Smooth muscle cell (in vitro differentiated cells): ENCODE measurements around the gene EIF1. TPM values are rescaled to one million over a fixed set of nuclear protein-coding genes. Genes with fewer than 3 reads are reported as not detected.

Experiments used
- DNase-seq: peaks from one replicate; lab custom pipeline; 2025; ENCODE audit not compliant: unreplicated experiment; lab: John Stamatoyannopoulos, UW
- H2AFZ ChIP-seq: fragments of 200-600 bp; sonication (generic); 2 replicates; pipeline ENCODE4 v1.6.0; 2016; ENCODE audit warnings: antibody characterized with exemption, low read depth, mild to moderate bottlenecking
- H3F3A ChIP-seq: fragments of 200-600 bp; sonication (generic); 2 replicates; pipeline ENCODE4 v1.6.0; 2017; ENCODE audit warnings: antibody characterized with exemption, low read depth
- H3K27ac ChIP-seq: fragments of 200-600 bp; sonication (generic); 2 replicates; pipeline ENCODE4 v1.5.1; 2016; ENCODE audit warnings: low read depth, mild to moderate bottlenecking
- H3K27me3 ChIP-seq: fragments of 200-600 bp; sonication (generic); 2 replicates; pipeline ENCODE4 v1.6.1; 2016; ENCODE audit warnings: low read depth, mild to moderate bottlenecking
- H3K36me3 ChIP-seq: fragments of 200-600 bp; sonication (generic); 2 replicates; pipeline ENCODE4 v1.5.1; 2016; ENCODE audit warnings: low read depth
- H3K4me1 ChIP-seq: fragments of 200-600 bp; sonication (generic); 2 replicates; pipeline ENCODE4 v1.5.1; 2016; ENCODE audit warnings: low read depth
- H3K4me2 ChIP-seq: fragments of 200-600 bp; sonication (generic); 2 replicates; pipeline ENCODE4 v1.6.0; 2016; ENCODE audit warnings: mild to moderate bottlenecking
- H3K4me3 ChIP-seq: fragments of 200-600 bp; sonication (generic); 2 replicates; pipeline ENCODE4 v1.5.1; 2016; ENCODE audit warnings: mild to moderate bottlenecking
- H3K79me2 ChIP-seq: fragments of 200-600 bp; sonication (generic); 2 replicates; pipeline ENCODE4 v1.6.0; 2016; ENCODE audit warnings: low read depth, mild to moderate bottlenecking
- H3K9ac ChIP-seq: fragments of 200-600 bp; sonication (generic); 2 replicates; pipeline ENCODE4 v1.6.0; 2016; ENCODE audit warnings: low read depth
- H3K9me3 ChIP-seq: fragments of 200-600 bp; sonication (generic); replicated peaks from 2 replicates; pipeline ENCODE4 v1.5.1; 2016; ENCODE audit warnings: low read depth
- H4K20me1 ChIP-seq: fragments of 200-600 bp; sonication (generic); 2 replicates; pipeline ENCODE4 v1.6.0; 2016; ENCODE audit warnings: low read depth
- WGBS: methylation state at CpG from one replicate; pipeline ENCODE4 v1.1.7; 2016; ENCODE audit warnings: low lambda C conversion rate; 5-methylcytosine and 5-hydroxymethylcytosine counted together
- polyA plus RNA-seq: library from polyadenylated mRNA; unstranded; fragments of >200 nt; fragmentation: Nextera tagmentation; extraction: Ambion mirVana; gene quantifications from 2 replicates; pipeline ENCODE4 v1.2.1, GENCODE V29; 2016
- total RNA-seq: library from RNA; depleted of rRNA; stranded (reverse); fragments of >200 nt; gene quantifications from 2 replicates; pipeline ENCODE4 v1.2.3, GENCODE V29; 2014
- TF ChIP-seq, protein P1 (sequence below): fragments of 200-600 bp; sonication (generic); IDR thresholded peaks from 2 replicates; pipeline ENCODE4 v1.5.1; 2017; ENCODE audit warnings: borderline replicate concordance, mild to moderate bottlenecking, antibody characterized with exemption; ENCODE audit not compliant: insufficient read depth, poor library complexity, severe bottlenecking

Gene EIF1
- total and polyA plus RNA-seq, 2 experiments from 2014 or later, result 360 to 1,301 TPM

GRCh38 chr17:41707803-41708669, 19.4 kb downstream of the EIF1 start:
- H3K9me3 ChIP-seq, result no peaks in the 10 kb centered on the region
- H3K79me2 ChIP-seq, result no peaks in the 10 kb centered on the region
- H3K4me3 ChIP-seq, result no peak overlapping the region
- H3K4me1 ChIP-seq, result peaks cover 11% of the 10 kb centered on the region
- no peak overlapping the region for H3K27ac ChIP-seq
- no peak overlapping the region for H2AFZ ChIP-seq
- no peak overlapping the region for H3K4me2 ChIP-seq
- H4K20me1 ChIP-seq, result no peaks in the 10 kb centered on the region
- H3K36me3 ChIP-seq, result no peaks in the 10 kb centered on the region
- 73% methylated on average over 10 of the region's 10 CpGs for WGBS
- H3F3A ChIP-seq, result peaks cover 3% of the 10 kb centered on the region
- H3K27me3 ChIP-seq, result no peaks in the 10 kb centered on the region
- TF ChIP-seq, protein P1, sequence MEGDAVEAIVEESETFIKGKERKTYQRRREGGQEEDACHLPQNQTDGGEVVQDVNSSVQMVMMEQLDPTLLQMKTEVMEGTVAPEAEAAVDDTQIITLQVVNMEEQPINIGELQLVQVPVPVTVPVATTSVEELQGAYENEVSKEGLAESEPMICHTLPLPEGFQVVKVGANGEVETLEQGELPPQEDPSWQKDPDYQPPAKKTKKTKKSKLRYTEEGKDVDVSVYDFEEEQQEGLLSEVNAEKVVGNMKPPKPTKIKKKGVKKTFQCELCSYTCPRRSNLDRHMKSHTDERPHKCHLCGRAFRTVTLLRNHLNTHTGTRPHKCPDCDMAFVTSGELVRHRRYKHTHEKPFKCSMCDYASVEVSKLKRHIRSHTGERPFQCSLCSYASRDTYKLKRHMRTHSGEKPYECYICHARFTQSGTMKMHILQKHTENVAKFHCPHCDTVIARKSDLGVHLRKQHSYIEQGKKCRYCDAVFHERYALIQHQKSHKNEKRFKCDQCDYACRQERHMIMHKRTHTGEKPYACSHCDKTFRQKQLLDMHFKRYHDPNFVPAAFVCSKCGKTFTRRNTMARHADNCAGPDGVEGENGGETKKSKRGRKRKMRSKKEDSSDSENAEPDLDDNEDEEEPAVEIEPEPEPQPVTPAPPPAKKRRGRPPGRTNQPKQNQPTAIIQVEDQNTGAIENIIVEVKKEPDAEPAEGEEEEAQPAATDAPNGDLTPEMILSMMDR, result no peak
- H3K9ac ChIP-seq, result no peak overlapping the region
- DNase-seq, result no peak

- Histone ChIP-seq H2AFZ (no peak overlapping the region), H3K4me1 (peaks cover 3% of the 10 kb centered on the region), H3K4me2 (no peak overlapping the region), H3F3A (no peaks in the 10 kb centered on the region), H3K79me2 (no peaks in the 10 kb centered on the region), H3K36me3 (no peaks in the 10 kb centered on the region), H3K27ac (no peak overlapping the region), H3K4me3 (no peak overlapping the region), H3K27me3 (no peaks in the 10 kb centered on the region), H4K20me1 (no peaks in the 10 kb centered on the region), H3K9ac (no peak overlapping the region), H3K9me3 (no peaks in the 10 kb centered on the region)
- TF ChIP-seq, protein P1, result no peak
- no peak for DNase-seq
- 64% methylated on average over 8 of the region's 8 CpGs for WGBS
Measured at GRCh38 chr17:41710472-41711090, 21.9 kb downstream of the EIF1 start.

DNA sequence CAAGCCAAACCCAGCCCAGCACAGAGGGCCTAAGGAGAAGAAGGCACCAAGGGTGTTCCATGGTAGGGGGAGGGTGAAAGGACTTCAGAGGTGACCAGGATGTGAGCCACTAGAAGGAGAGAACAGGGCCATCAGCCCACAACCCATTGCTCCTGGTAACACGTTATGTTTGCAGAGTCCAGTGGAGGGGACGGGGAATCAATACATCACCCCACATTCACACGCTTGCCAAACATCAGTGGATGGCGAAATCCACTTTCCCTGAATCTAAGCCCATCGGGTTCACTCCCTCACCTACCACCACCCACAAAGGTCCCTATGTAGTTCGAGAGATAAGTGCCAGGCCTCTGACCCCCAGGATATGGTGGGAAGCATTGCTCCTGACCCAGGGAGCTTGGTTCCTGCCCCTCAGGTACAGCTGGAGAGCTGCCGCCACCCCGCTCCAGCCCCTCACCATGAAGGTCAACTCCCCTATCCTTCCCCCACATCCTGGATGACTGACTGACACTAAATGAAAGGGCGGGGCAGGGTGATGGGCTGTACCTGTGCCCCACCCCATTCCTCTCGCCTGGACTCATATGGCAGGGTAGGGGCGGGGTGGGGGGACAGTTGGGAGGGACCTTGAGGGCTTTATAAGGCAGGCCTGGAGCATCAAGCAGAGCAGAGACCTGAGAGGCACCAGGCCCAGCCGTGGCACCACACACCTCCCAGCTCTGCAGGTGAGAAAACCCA, 23.1 kb downstream of the EIF1 start, which contains the start of gene GAST:
Gene GAST, plus strand, starts transcription at position 663 of the 732 bp plus-strand sequence. CDS start 3,106 bp downstream, outside the sequence.
- 88% methylated on average over 12 of the region's 12 CpGs for WGBS

More for the DNA sequence above, 23.1 kb downstream of the EIF1 start, which contains the start of gene GAST:
- DNase-seq, result no peak
- Histone ChIP-seq H3K27me3 (no peaks in the 10 kb centered on the region), H4K20me1 (no peaks in the 10 kb centered on the region), H3K4me3 (no peak within 1 kb of the TSS), H3K36me3 (no peaks in the 10 kb centered on the region), H2AFZ (no peak within 1 kb of the TSS), H3K9me3 (no peaks in the 10 kb centered on the region), H3K27ac (no peak within 1 kb of the TSS), H3K9ac (no peak within 1 kb of the TSS), H3K4me1 (no peaks in the 10 kb centered on the region), H3F3A (no peaks in the 10 kb centered on the region), H3K4me2 (no peak within 1 kb of the TSS), H3K79me2 (no peaks in the 10 kb centered on the region)
- TF ChIP-seq, protein P1, result no peak
